Mesangial cell (primary cell): Measurements from ENCODE around the gene TNFRSF11A. TPM values are rescaled to one million over a fixed set of nuclear protein-coding genes. Genes with fewer than 3 reads are reported as not detected.

Experiments used
- total RNA-seq: library from RNA; depleted of rRNA; stranded (reverse); fragments of >200 nt; gene quantifications from 2 replicates; pipeline ENCODE4 v1.2.3, GENCODE V29; 2015

TNFRSF11A gene
- total RNA-seq, result 0.13 and 0.33 TPM in 2 replicates

DNA sequence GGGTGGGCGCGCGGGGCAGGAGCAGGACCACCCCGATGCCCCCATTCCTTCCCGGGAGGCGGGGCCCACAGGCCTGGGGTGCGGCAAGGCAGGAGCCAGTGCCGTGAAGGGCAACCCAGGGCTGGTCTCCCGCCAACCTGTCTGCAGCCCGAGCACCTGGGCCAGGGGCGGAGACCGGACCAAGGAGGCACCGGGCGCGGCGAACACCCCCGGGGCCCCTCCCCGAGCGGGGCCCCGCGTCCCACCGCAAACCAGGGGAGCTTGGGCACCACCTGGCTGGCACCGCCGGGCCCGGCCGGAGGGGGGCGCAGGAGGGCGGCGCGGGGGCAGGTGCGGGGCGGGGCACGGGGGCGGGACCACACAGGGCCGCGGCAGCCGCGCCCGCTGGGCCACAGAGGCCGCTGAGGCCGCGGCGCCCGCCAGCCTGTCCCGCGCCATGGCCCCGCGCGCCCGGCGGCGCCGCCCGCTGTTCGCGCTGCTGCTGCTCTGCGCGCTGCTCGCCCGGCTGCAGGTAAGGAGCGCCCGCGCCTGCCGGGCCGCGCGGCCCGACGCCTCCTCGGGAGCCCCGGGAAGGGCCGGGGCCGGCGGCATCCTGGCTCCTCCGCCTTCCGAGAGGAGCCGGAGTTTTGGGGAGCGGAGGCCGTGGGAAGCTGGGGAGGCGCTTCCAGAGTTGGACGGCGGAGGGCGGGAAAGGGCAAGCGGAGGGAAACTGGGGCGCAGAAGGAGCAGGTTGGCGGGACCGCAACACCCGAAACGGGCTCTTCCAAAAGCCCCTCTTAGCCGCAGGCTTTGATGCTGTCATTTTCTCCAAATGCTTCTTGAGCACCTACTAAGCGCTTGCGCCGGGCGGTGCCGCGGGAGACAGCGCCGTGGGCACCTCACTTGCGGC, at the start of gene TNFRSF11A:
Gene TNFRSF11A (plus strand): TSS at position 394 of the 889 bp plus-strand sequence. CDS start 43 bp downstream, at position 437.

Other genes starting within 250 kb of the TNFRSF11A start
- gene PIGN, start 138.3 kb upstream of the TNFRSF11A start, total RNA-seq, result 11.8 and 14.2 TPM in 2 replicates
- 13.2 and 14.7 TPM in 2 replicates for gene RELCH, start 138.1 kb upstream of the TNFRSF11A start, total RNA-seq
- 6.0 and 8.5 TPM in 2 replicates for gene ZCCHC2, start 197.7 kb downstream of the TNFRSF11A start, total RNA-seq